Breast epithelium (tissue), 4 donors: ENCODE results near the gene PDGFC. TPM values are rescaled to one million over a fixed set of nuclear protein-coding genes. Genes with fewer than 3 reads are reported as not detected.

Experiments used
- DNase-seq, 2 donors: peaks; one replicate each; pipeline ENCODE4 v3.0.0-alpha.2; 2019; ENCODE audit warnings: low spot score in 2 of 2
- H3K27ac ChIP-seq, 2 donors: fragments of 200-600 bp; sonication (generic) in 1 of 2; one replicate each; pipeline ENCODE4 v1.5.1; 2016 to 2019; ENCODE audit warnings: mild to moderate bottlenecking in 1 of 2
- H3K27me3 ChIP-seq, 2 donors: fragments of 200-600 bp; sonication (generic) in 1 of 2; one replicate each; pipeline versions ENCODE4 v1.5.1 to v1.6.0; 2017 to 2019; ENCODE audit warnings: control low read depth in 1 of 2, mild to moderate bottlenecking in 1 of 2
- H3K36me3 ChIP-seq: fragments of 200-600 bp; one replicate; pipeline ENCODE4 v1.5.1; 2019
- H3K4me1 ChIP-seq, 2 donors: fragments of 200-600 bp; sonication (generic); one replicate each; pipeline ENCODE4 v1.5.1; 2016 to 2019; ENCODE audit warnings: control low read depth in 1 of 2
- H3K4me3 ChIP-seq, 3 donors: fragments of 200-600 bp; sonication (generic); 1 replicate in 2 of 3; 2 replicates in 1 of 3; pipeline ENCODE4 v1.5.1; 2016 to 2019; ENCODE audit warnings: mild to moderate bottlenecking in 3 of 3, moderate library complexity in 2 of 3
- H3K9me3 ChIP-seq, 2 donors: fragments of 200-600 bp; sonication (generic) in 1 of 2; one replicate each; pipeline ENCODE4 v1.5.1; 2016 to 2019; ENCODE audit warnings: control low read depth in 1 of 2
- CTCF ChIP-seq, 3 donors: fragments of 450-650 bp; IDR thresholded peaks; one replicate each; pipeline ENCODE4 v1.5.1; 2016 to 2017; ENCODE audit warnings: antibody characterized with exemption in 3 of 3, mild to moderate bottlenecking in 3 of 3, moderate library complexity in 3 of 3
- POLR2A ChIP-seq: fragments of 450-650 bp; IDR thresholded peaks from one replicate; pipeline ENCODE4 v1.6.1; 2016; ENCODE audit warnings: antibody characterized with exemption, mild to moderate bottlenecking, moderate library complexity
- POLR2AphosphoS5 ChIP-seq, 3 donors: sonication (generic); formaldehyde crosslinking; IDR thresholded peaks; one replicate each; pipeline ENCODE4 v1.6.1; 2017; ENCODE audit warnings: antibody characterized with exemption in 3 of 3
- intact Hi-C: fragments of 100-400 bp; cut with DNase I; formaldehyde crosslinking; loops from one replicate; pipeline ENCODE4 v1.15.1; 2023; ENCODE audit warnings: low total_unique reads
- total RNA-seq, 3 donors: library from RNA; depleted of rRNA; stranded (reverse); fragments of >200 nt; gene quantifications; one replicate each; pipeline ENCODE4 v1.1.0, GENCODE V29; 2016

PDGFC gene
- total RNA-seq, 3 donors from 2014 or later, result 32.4 to 59.7 (median 54.4) TPM

GRCh38 chr4:156953001-156953400, 18.6 kb downstream of the PDGFC start:
- intact Hi-C loops, result no loop called here
- no peak for DNase-seq
- no peak for TF ChIP-seq POLR2AphosphoS5 (IDR thresholded peaks at IDR 0.05)
- TF ChIP-seq CTCF (IDR thresholded peaks at IDR 0.05), result no peak
- TF ChIP-seq POLR2A, result no peak
- no peaks in the 10 kb centered on the region for H3K4me1 ChIP-seq
- no peaks in the 10 kb centered on the region for H3K9me3 ChIP-seq
- H3K27ac ChIP-seq, result no peak overlapping the region
- H3K27me3 ChIP-seq, result no peaks in the 10 kb centered on the region
- no peak overlapping the region for H3K4me3 ChIP-seq
- no peaks in the 10 kb centered on the region for H3K36me3 ChIP-seq

- no peak for TF ChIP-seq POLR2A
- TF ChIP-seq POLR2AphosphoS5 (IDR thresholded peaks at IDR 0.05), result no peak
- TF ChIP-seq CTCF (IDR thresholded peaks at IDR 0.05), result no peak
- no peak overlapping the region for H3K27ac ChIP-seq
- no peak overlapping the region for H3K4me3 ChIP-seq
- no peaks in the 10 kb centered on the region for H3K4me1 ChIP-seq
- H3K27me3 ChIP-seq, result no peaks in the 10 kb centered on the region
- H3K36me3 ChIP-seq, result no peaks in the 10 kb centered on the region
- DNase-seq, result no peak
- H3K9me3 ChIP-seq, result no peaks in the 10 kb centered on the region
- intact Hi-C loops, result no loop called here
These were observed 19.4 kb downstream of the PDGFC start for GRCh38 chr4:156952078-156952759.

- no peaks in the 10 kb centered on the region for H3K4me1 ChIP-seq
- H3K9me3 ChIP-seq, result no peaks in the 10 kb centered on the region
- H3K36me3 ChIP-seq, result no peaks in the 10 kb centered on the region
- H3K27me3 ChIP-seq, result no peaks in the 10 kb centered on the region
- no peak overlapping the region for H3K27ac ChIP-seq
- no peak overlapping the region for H3K4me3 ChIP-seq
- TF ChIP-seq POLR2AphosphoS5 (IDR thresholded peaks at IDR 0.05) (no peak), CTCF (IDR thresholded peaks at IDR 0.05) (no peak), POLR2A (no peak)
- intact Hi-C loops, result no loop called here
- DNase-seq, result no peak
These were observed 20.7 kb downstream of the PDGFC start for GRCh38 chr4:156950948-156951347.

GRCh38 chr4:156950090-156950489, 21.5 kb downstream of the PDGFC start:
- Histone ChIP-seq H3K27ac (no peak overlapping the region), H3K4me3 (no peak overlapping the region), H3K9me3 (no peaks in the 10 kb centered on the region), H3K36me3 (no peaks in the 10 kb centered on the region), H3K4me1 (no peaks in the 10 kb centered on the region), H3K27me3 (no peaks in the 10 kb centered on the region)
- TF ChIP-seq POLR2A (no peak), POLR2AphosphoS5 (IDR thresholded peaks at IDR 0.05) (no peak), CTCF (IDR thresholded peaks at IDR 0.05) (no peak)
- DNase-seq, result no peak
- intact Hi-C loops, result no loop called here

- Histone ChIP-seq H3K4me3 (no peak overlapping the region), H3K4me1 (no peaks in the 10 kb centered on the region), H3K36me3 (no peaks in the 10 kb centered on the region), H3K27ac (no peak overlapping the region), H3K27me3 (no peaks in the 10 kb centered on the region), H3K9me3 (no peaks in the 10 kb centered on the region)
- no peak for DNase-seq
- intact Hi-C loops, result loop anchor here (5.0 kb wide), 1 partner anchor 1312 kb away; no protein-coding TSS in a partner anchor
- no peak for TF ChIP-seq POLR2A
- no peak for TF ChIP-seq POLR2AphosphoS5 (IDR thresholded peaks at IDR 0.05)
- no peak for TF ChIP-seq CTCF (IDR thresholded peaks at IDR 0.05)
These were observed 22.2 kb downstream of the PDGFC start for GRCh38 chr4:156949373-156949814.
